GM06990 (cell line): Measurements from ENCODE around the gene FBXO34.

Experiments
- DNase-seq: peaks from one replicate; pipeline ENCODE4 v3.0.0-alpha.2; 2011; ENCODE audit not compliant: insufficient read length; ENCODE audit errors: extremely low read depth
- H3K27me3 ChIP-seq: replicated peaks from 2 replicates; pipeline ENCODE4 v1.6.0; 2011; ENCODE audit warnings: low read length; ENCODE audit not compliant: control insufficient read depth, insufficient read depth
- H3K36me3 ChIP-seq: 2 replicates; pipeline ENCODE4 v1.5.1; 2011; ENCODE audit warnings: low read length; ENCODE audit not compliant: control insufficient read depth, insufficient read depth
- H3K4me3 ChIP-seq: replicated peaks from 2 replicates; pipeline ENCODE4 v1.5.1; 2011; ENCODE audit warnings: low read depth, mild to moderate bottlenecking, control low read depth, low read length
- CTCF ChIP-seq: IDR thresholded peaks from 2 replicates; pipeline ENCODE4 v1.5.1; 2011; ENCODE audit warnings: low read length, control low read depth, mild to moderate bottlenecking, inconsistent platforms; ENCODE audit not compliant: insufficient read depth, poor library complexity, severe bottlenecking

Gene FBXO34

GRCh38 chr14:55281316-55281839, 10.2 kb downstream of the FBXO34 start:
- DNase-seq: no peak
- no peaks in the 10 kb centered on the region for H3K27me3 ChIP-seq
- no peaks in the 10 kb centered on the region for H3K36me3 ChIP-seq
- TF ChIP-seq CTCF: no peak
- H3K4me3 ChIP-seq: no peak overlapping the region

- no peak for DNase-seq
- Histone ChIP-seq H3K27me3 (no peaks in the 10 kb centered on the region), H3K4me3 (no peak overlapping the region), H3K36me3 (no peaks in the 10 kb centered on the region)
- TF ChIP-seq CTCF: no peak
Observed at GRCh38 chr14:55285048-55285652, 13.9 kb downstream of the FBXO34 start.

GRCh38 chr14:55288439-55288838, 17.2 kb downstream of the FBXO34 start:
- DNase-seq: no peak
- H3K4me3 ChIP-seq: no peak overlapping the region
- H3K27me3 ChIP-seq: no peaks in the 10 kb centered on the region
- no peak for TF ChIP-seq CTCF
- H3K36me3 ChIP-seq: no peaks in the 10 kb centered on the region

- Histone ChIP-seq H3K36me3 (no peaks in the 10 kb centered on the region), H3K4me3 (no peak overlapping the region), H3K27me3 (no peaks in the 10 kb centered on the region)
- no peak for DNase-seq
- TF ChIP-seq CTCF: no peak
Observed at GRCh38 chr14:55291480-55292081, 20.4 kb downstream of the FBXO34 start.

GRCh38 chr14:55294603-55295002, 23.4 kb downstream of the FBXO34 start:
- no peak for DNase-seq
- TF ChIP-seq CTCF: no peak
- Histone ChIP-seq H3K4me3 (no peak overlapping the region), H3K36me3 (no peaks in the 10 kb centered on the region), H3K27me3 (no peaks in the 10 kb centered on the region)
